Neural cell (in vitro differentiated cells): ENCODE results near the gene TRAK1. TPM values are rescaled to one million over a fixed set of nuclear protein-coding genes. Genes with fewer than 3 reads are reported as not detected.

Experiments used
- H2AFZ ChIP-seq: fragments of 200-600, 300-800 bp; sonication (generic), shearing (Covaris generic); 2 replicates; pipeline ENCODE4 v1.6.0; 2014; ENCODE audit warnings: low read depth, mild to moderate bottlenecking, antibody characterized with exemption, low read length, moderate library complexity
- H3F3A ChIP-seq: fragments of 200-600 bp; shearing (Covaris generic); 2 replicates; pipeline ENCODE4 v1.6.1; 2016; ENCODE audit warnings: mild to moderate bottlenecking, moderate library complexity, mixed read lengths, antibody characterized with exemption, low read length; ENCODE audit not compliant: insufficient read depth, poor library complexity, severe bottlenecking
- H3K27ac ChIP-seq: fragments of 200-600, 300-800 bp; sonication (generic), shearing (Covaris generic); 2 replicates; pipeline ENCODE4 v1.5.1; 2014; ENCODE audit warnings: mild to moderate bottlenecking, low read length, moderate library complexity
- H3K27me3 ChIP-seq: fragments of 300-800, 200-600 bp; sonication (generic), shearing (Covaris generic); 2 replicates; pipeline ENCODE4 v1.6.0; 2014; ENCODE audit warnings: mild to moderate bottlenecking, low read depth, low read length, moderate library complexity; ENCODE audit not compliant: insufficient read depth
- H3K36me3 ChIP-seq: fragments of 300-800, 200-600 bp; sonication (generic), shearing (Covaris generic); 2 replicates; pipeline ENCODE4 v1.5.1; 2014; ENCODE audit warnings: mild to moderate bottlenecking, antibody characterized with exemption, low read length, moderate library complexity; ENCODE audit not compliant: insufficient read depth
- H3K4me2 ChIP-seq: fragments of 300-800, 200-600 bp; sonication (generic), shearing (Covaris generic); 2 replicates; pipeline ENCODE4 v1.6.0; 2014; ENCODE audit warnings: mild to moderate bottlenecking, low read length
- H3K4me3 ChIP-seq: fragments of 300-800, 200-600 bp; sonication (generic), shearing (Covaris generic); 2 replicates; pipeline ENCODE4 v1.5.1; 2014; ENCODE audit warnings: mild to moderate bottlenecking, low read length, moderate library complexity
- H3K79me2 ChIP-seq: fragments of 200-600 bp; shearing (Covaris generic); replicated peaks from 2 replicates; pipeline ENCODE4 v1.6.0; 2014; ENCODE audit warnings: mild to moderate bottlenecking, low read length, moderate library complexity; ENCODE audit not compliant: insufficient read depth
- H3K9ac ChIP-seq: fragments of 300-800, 200-600 bp; sonication (generic), shearing (Covaris generic); 2 replicates; pipeline ENCODE4 v1.6.1; 2016; ENCODE audit warnings: mild to moderate bottlenecking, low read length, mixed read lengths
- H3K9me2 ChIP-seq: fragments of 200-600 bp; shearing (Covaris generic); 2 replicates; pipeline ENCODE4 v1.6.1; 2016; ENCODE audit warnings: mild to moderate bottlenecking, low read length, mixed read lengths; ENCODE audit not compliant: insufficient read depth
- H3K9me3 ChIP-seq: fragments of 200-600, 300-800 bp; sonication (generic), shearing (Covaris generic); 2 replicates; pipeline ENCODE4 v1.6.1; 2016; ENCODE audit warnings: mild to moderate bottlenecking, mixed run types, low read length, moderate library complexity, mixed read lengths
- H4K20me1 ChIP-seq: fragments of 200-600 bp; shearing (Covaris generic); 2 replicates; pipeline ENCODE4 v1.6.1; 2016; ENCODE audit warnings: mild to moderate bottlenecking, mixed run types; ENCODE audit not compliant: insufficient read depth
- EP300 ChIP-seq: fragments of 450-650 bp; conservative IDR thresholded peaks from 2 replicates; pipeline ENCODE4 v1.6.1; 2014; ENCODE audit warnings: antibody characterized with exemption, mild to moderate bottlenecking, moderate library complexity; ENCODE audit not compliant: poor library complexity, severe bottlenecking
- EZH2 ChIP-seq: fragments of 200-600, 300-800 bp; shearing (Covaris generic), sonication (generic); IDR thresholded peaks from 2 replicates; pipeline ENCODE4 v1.6.1; 2014; ENCODE audit warnings: antibody characterized with exemption, low read length, borderline replicate concordance, mild to moderate bottlenecking; ENCODE audit not compliant: insufficient read depth, poor library complexity, severe bottlenecking
- MXI1 ChIP-seq: fragments of 450-650 bp; conservative IDR thresholded peaks from 2 replicates; pipeline ENCODE4 v1.6.1; 2014; ENCODE audit warnings: antibody characterized with exemption, mild to moderate bottlenecking; ENCODE audit not compliant: poor library complexity, severe bottlenecking
- POLR2AphosphoS5 ChIP-seq: IDR thresholded peaks from 2 replicates; pipeline ENCODE4 v1.6.1; 2012
- RAD21 ChIP-seq: fragments of 450-650 bp; conservative IDR thresholded peaks from 2 replicates; pipeline ENCODE4 v1.6.1; 2014; ENCODE audit warnings: antibody characterized with exemption, mild to moderate bottlenecking, moderate library complexity
- SMC3 ChIP-seq: fragments of 450-650 bp; conservative IDR thresholded peaks from 2 replicates; pipeline ENCODE4 v1.6.1; 2014; ENCODE audit warnings: antibody characterized with exemption, mild to moderate bottlenecking, moderate library complexity; ENCODE audit not compliant: poor library complexity
- TAF1 ChIP-seq: IDR thresholded peaks from 2 replicates; pipeline ENCODE4 v1.6.1; 2012; ENCODE audit warnings: low read depth
- polyA plus RNA-seq: library from polyadenylated mRNA; depleted of rRNA; stranded (reverse); fragments of >200 nt; gene quantifications from 2 replicates; pipeline ENCODE4 v1.2.3, GENCODE V29; 2014
- TF ChIP-seq, protein P1 (sequence below): fragments of 450-650 bp; IDR thresholded peaks from 2 replicates; pipeline ENCODE4 v1.5.1; 2014; ENCODE audit warnings: antibody characterized with exemption, mild to moderate bottlenecking, moderate library complexity; ENCODE audit not compliant: poor library complexity, severe bottlenecking
- TF ChIP-seq, protein P2 (sequence below): IDR thresholded peaks from 2 replicates; pipeline ENCODE4 v1.6.1; 2012; ENCODE audit warnings: borderline replicate concordance

The TRAK1 gene
- polyA plus RNA-seq, 1 donor from 2014 or later: 34.7 TPM

DNA sequence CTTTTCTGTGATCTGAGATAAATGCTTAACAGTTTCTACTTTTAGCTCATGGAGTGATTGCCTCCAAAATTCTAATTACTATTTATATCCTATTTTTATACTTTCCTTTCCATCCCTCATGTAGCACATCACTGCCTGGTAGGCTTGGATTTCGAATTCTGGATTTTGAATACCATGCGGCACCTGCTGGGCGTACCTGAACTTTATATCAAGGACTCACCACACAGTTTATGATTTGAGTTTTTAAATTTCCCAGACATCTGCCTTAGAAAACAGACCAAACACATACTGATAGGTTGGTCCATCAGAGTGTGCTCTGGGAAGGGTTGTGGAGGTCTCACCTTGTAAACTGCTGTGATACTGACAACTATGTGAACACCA, 6.4 kb downstream of the TRAK1 start:
- no peak overlapping the region for H2AFZ ChIP-seq
- no peaks in the 10 kb centered on the region for H3K9me2 ChIP-seq
- H3K4me2 ChIP-seq: no peak overlapping the region
- H3K9me3 ChIP-seq: no peaks in the 10 kb centered on the region
- H3K79me2 ChIP-seq: no peaks in the 10 kb centered on the region
- no peak overlapping the region for H3K4me3 ChIP-seq
- TF ChIP-seq SMC3 (no peak), TAF1 (no peak), EP300 (no peak), POLR2AphosphoS5 (no peak), RAD21 (no peak), EZH2 (no peak), MXI1 (no peak)
- TF ChIP-seq, protein P1, sequence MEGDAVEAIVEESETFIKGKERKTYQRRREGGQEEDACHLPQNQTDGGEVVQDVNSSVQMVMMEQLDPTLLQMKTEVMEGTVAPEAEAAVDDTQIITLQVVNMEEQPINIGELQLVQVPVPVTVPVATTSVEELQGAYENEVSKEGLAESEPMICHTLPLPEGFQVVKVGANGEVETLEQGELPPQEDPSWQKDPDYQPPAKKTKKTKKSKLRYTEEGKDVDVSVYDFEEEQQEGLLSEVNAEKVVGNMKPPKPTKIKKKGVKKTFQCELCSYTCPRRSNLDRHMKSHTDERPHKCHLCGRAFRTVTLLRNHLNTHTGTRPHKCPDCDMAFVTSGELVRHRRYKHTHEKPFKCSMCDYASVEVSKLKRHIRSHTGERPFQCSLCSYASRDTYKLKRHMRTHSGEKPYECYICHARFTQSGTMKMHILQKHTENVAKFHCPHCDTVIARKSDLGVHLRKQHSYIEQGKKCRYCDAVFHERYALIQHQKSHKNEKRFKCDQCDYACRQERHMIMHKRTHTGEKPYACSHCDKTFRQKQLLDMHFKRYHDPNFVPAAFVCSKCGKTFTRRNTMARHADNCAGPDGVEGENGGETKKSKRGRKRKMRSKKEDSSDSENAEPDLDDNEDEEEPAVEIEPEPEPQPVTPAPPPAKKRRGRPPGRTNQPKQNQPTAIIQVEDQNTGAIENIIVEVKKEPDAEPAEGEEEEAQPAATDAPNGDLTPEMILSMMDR: no peak
- TF ChIP-seq, protein P2, sequence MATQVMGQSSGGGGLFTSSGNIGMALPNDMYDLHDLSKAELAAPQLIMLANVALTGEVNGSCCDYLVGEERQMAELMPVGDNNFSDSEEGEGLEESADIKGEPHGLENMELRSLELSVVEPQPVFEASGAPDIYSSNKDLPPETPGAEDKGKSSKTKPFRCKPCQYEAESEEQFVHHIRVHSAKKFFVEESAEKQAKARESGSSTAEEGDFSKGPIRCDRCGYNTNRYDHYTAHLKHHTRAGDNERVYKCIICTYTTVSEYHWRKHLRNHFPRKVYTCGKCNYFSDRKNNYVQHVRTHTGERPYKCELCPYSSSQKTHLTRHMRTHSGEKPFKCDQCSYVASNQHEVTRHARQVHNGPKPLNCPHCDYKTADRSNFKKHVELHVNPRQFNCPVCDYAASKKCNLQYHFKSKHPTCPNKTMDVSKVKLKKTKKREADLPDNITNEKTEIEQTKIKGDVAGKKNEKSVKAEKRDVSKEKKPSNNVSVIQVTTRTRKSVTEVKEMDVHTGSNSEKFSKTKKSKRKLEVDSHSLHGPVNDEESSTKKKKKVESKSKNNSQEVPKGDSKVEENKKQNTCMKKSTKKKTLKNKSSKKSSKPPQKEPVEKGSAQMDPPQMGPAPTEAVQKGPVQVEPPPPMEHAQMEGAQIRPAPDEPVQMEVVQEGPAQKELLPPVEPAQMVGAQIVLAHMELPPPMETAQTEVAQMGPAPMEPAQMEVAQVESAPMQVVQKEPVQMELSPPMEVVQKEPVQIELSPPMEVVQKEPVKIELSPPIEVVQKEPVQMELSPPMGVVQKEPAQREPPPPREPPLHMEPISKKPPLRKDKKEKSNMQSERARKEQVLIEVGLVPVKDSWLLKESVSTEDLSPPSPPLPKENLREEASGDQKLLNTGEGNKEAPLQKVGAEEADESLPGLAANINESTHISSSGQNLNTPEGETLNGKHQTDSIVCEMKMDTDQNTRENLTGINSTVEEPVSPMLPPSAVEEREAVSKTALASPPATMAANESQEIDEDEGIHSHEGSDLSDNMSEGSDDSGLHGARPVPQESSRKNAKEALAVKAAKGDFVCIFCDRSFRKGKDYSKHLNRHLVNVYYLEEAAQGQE: no peak
- H3K36me3 ChIP-seq: no peaks in the 10 kb centered on the region
- no peak overlapping the region for H3K9ac ChIP-seq
- no peaks in the 10 kb centered on the region for H3K27me3 ChIP-seq
- no peak overlapping the region for H3K27ac ChIP-seq
- no peaks in the 10 kb centered on the region for H3F3A ChIP-seq
- no peaks in the 10 kb centered on the region for H4K20me1 ChIP-seq

DNA sequence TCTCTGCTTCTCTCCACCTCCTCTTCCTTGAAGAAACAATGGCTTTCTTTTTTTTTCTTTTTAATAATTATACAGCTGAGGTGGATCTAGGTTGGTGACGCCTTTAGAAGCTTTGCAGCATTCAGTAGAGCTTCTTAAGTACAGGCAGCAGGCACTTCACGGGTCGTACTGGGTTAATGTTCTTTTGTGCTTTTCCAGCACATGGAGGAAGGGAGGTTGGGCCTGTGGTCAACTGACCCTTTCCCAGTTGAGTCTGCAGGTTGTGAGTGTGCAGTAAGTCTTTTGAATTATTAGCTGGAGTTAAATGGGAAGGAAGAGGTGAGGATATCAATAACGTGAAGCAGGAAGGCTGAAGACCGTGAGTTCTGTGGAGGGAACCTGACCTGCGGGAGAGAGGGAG, 7.0 kb downstream of the TRAK1 start:
- no peaks in the 10 kb centered on the region for H3K79me2 ChIP-seq
- H3F3A ChIP-seq: no peaks in the 10 kb centered on the region
- H3K9me2 ChIP-seq: no peaks in the 10 kb centered on the region
- no peak overlapping the region for H3K4me2 ChIP-seq
- no peak overlapping the region for H2AFZ ChIP-seq
- no peak overlapping the region for H3K4me3 ChIP-seq
- no peaks in the 10 kb centered on the region for H3K27me3 ChIP-seq
- no peak for TF ChIP-seq EZH2
- H3K36me3 ChIP-seq: no peaks in the 10 kb centered on the region
- H3K27ac ChIP-seq: no peak overlapping the region
- no peaks in the 10 kb centered on the region for H4K20me1 ChIP-seq
- no peak overlapping the region for H3K9ac ChIP-seq
- H3K9me3 ChIP-seq: no peaks in the 10 kb centered on the region
